GM18507 (cell line): ENCODE data around the gene COL4A2.

Experiments used
- DNase-seq: peaks from one replicate; pipeline ENCODE4 v3.0.0; 2011; ENCODE audit warnings: low read depth; ENCODE audit not compliant: insufficient read length; ENCODE audit errors: extremely low spot score
- FAIRE-seq: peaks from 2 replicates; lab custom pipeline; 2011; peaks lifted over from hg19 to GRCh38; lab: Jason Lieb, UNC

Gene COL4A2

GRCh38 chr13:110333837-110334236 lies 26.8 kb downstream of the COL4A2 start:
- DNase-seq: no peak

GRCh38 chr13:110334256-110334655 lies 27.2 kb downstream of the COL4A2 start:
- no peak for DNase-seq
- FAIRE-seq: no peak

More at GRCh38 chr13:110333837-110334236, 26.8 kb downstream of the COL4A2 start:
- no peak for FAIRE-seq

- FAIRE-seq: no peak
- DNase-seq: no peak
Measured at GRCh38 chr13:110334841-110335490, 27.9 kb downstream of the COL4A2 start.

DNA sequence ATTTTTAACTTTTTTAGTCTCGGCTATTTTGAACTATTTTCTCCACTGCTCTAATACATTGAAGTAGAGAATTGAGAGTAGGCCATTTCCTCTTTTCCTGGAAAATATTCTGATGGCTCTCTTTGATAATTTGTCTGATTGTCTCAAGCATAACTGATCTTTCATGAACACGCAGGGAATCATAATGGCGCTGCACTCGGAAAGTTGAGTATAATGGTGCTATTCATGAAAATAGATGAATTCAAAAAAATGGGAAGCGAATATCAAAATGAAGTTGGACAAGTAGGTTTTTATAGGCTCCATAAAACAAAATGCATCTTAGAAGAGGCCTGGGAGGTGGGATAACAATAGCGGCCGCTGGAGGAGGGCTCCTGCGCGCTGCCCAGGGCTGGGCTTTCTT lies 29.0 kb downstream of the COL4A2 start:
- DNase-seq (no peak), FAIRE-seq (no peak)

DNA sequence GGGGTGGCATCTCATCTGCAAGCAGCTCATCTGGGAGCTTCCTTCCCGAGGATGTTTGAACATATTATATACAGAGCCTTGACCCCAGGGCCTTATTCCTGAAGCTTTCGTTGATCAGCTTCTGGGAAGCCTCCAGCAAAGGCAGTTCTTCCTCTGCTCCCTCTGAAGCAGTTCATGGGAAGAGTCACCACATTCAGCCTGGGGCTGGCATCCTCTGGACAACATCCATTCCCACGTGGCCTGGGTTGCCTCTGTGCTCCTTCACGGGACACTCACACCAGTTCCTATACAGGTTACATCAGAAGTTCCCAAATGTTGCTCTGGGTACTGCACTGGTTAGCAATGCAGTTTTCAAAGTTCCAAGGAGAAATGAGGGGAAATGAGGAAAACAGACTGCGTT lies 29.6 kb downstream of the COL4A2 start:
- DNase-seq (no peak), FAIRE-seq (no peak)

DNA sequence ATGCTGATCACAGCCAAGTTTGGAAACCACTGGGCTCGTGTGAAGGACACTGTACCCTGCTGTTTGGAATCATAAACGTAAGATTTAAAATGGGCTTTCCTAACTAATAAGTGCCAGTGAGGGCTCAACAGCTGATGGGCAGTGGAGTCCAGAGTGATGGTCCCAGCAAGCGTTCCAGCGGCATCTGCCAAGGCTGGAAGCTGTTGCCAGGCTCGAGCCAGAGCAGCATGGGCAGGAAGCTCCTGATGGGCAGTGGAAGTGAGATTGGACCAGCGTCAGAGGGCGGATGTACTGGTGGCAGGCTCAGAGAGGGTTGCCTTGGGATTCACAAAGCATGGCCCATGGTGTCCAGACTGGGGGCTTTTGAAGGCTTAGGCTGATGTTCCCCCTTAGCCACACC lies 30.2 kb downstream of the COL4A2 start:
- FAIRE-seq (no peak), DNase-seq (no peak)

DNA sequence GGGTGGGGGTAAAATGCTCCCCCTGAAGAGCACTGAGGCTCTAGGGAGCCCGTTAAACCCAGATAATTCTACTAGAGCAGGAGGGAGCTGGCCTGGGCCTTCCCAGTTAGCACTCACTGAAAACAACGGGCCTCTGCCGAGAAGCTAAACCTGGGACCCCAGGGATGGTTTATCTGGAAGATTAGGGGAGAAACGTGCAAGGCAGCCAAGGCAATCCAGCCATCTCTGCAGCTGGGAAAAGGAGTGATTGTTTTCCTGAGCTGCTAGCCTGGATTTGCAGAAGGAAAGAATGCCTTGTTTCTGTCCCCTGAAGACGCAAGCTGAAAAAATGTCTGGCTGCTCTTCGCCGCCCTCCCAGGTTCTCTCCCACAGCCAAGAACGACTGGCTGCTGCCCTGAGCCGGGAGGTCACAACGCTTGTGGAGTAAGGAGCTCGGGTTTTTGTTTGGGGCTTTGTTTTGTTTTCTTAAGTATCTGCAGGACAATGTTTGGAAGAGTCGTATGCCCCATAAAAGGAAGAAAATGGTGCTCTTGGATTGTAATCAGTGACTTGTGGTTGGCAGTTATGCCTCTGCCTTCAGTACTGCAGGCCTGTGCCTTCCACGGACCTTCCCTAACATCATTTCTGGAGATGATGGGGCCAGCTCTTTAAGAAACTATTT lies 31.5 kb downstream of the COL4A2 start:
- no peak for FAIRE-seq

GRCh38 chr13:110339263-110339662 lies 32.2 kb downstream of the COL4A2 start:
- no peak for FAIRE-seq
- DNase-seq: no peak

More for the DNA sequence above, 31.5 kb downstream of the COL4A2 start:
- no peak for DNase-seq

DNA sequence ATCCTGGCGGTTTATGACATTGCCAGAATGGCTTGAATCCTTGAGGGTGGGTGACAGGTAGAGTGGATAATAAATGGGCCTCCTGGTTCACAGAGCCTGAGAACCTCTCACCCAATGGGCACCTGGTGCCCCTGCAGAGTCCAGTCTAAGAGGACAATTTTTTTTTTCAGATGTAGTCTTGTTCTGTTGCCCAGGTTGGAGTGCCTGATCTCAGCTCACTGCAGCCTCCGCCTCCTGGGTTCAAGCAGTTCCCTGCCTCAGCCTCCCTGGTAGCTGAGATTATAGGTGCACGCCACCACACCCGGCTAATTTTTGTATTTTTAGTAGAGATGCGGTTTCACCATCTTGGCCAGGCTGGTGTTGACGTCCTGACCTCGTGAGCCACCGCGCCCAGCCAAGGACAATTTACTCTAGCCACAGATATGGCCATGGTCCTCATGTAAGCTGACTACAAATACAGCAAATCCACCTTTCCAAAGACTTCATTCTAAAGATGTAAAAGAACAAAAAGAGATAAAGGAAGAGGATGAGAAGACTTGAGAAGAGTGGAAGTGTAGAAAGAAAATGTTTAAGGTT lies 33.0 kb downstream of the COL4A2 start:
- no peak for DNase-seq
- FAIRE-seq: no peak

DNA sequence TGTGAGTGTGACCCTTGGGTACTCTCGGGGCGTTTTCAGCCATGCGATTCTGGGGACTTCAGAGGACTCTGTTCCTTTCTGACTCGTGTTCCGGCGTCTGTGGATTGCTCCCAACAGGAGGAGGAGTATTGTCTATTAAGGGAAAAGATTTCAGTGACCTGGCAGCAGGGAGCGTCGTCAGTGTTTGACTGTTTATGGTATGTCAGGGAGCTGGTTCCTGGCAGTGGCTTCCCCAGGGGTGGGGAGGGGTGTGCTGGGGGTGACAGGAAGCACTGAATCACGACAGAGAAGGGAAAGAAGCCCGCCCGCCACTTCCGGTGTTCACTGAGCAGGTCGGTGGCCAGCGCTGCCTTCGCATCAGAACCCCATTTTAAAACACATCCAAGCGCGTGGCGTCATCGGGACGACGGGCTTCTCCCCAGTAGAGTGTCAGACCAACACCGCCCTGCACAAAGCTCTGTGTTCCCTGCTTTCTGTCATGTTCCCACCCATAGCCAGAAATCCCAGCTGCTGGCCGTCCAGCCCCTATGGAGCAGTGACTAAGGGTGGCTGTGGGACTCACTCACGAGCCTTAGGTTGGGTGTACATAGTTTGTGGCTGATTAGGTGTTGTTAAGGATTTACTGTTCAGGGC lies 33.8 kb downstream of the COL4A2 start:
- FAIRE-seq (peak; percentile 5), DNase-seq (no peak)

DNA sequence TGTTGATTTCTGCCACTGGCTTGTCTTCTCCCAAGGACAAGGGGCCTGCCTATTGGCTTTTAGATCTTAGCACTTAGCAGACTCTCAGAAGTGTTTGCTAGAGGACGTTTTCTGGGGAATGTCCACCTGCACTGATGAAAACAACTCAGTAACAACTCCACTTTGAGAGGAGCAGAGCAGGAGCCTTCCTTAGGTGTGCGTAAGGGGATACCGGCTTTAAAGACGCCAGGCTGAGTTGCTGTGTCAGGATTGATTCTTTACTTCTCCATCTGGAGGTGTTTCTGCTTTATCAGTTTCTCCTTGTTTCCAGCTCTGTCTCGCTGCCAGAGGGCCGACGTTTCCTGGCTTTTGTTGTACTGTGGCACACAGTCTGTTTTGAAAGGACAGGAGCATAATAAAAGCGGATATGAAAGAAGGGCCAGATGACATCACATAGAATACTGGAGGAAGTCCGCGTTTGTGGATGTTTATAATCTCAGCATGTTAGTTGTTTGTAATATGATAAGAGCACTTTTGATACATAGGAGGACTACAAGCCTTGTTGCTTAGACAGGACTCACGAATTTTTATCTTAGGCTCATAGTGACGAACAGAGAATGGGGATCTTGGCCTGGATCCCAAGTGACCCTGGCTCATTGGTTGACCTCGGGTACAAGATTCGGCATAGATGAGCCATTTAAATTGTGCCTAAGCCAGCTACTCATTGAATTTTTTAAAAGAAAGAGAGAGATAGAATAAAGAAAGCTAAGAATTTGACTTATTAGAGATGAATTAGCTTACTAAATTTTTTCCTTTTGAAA lies 34.6 kb downstream of the COL4A2 start:
- FAIRE-seq: no peak
- DNase-seq: no peak

DNA sequence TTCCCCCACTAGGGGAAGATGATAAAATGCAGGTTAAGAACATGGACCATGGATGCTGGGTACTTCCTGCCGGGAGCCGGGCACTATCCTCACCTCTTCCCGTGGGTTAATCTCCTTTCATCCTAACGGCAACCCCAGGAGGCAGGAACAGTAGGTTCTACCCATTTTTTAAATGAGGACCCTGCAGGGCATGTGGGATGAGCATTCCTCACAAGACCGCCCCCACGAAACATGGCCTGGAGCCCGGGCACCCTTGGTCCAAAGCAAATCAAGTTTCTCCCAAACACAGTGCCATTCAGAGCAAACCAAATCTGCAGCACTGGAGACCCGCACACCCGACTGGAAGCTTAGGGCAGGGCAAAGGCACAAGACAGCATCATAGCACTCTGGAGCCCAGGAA lies 35.4 kb downstream of the COL4A2 start:
- no peak for FAIRE-seq

GRCh38 chr13:110343241-110343865 lies 36.3 kb downstream of the COL4A2 start:
- FAIRE-seq: no peak
- DNase-seq: no peak

More for the DNA sequence above, 35.4 kb downstream of the COL4A2 start:
- DNase-seq: no peak

- FAIRE-seq (no peak), DNase-seq (no peak)
Measured at GRCh38 chr13:110344320-110344719, 37.2 kb downstream of the COL4A2 start.

DNA sequence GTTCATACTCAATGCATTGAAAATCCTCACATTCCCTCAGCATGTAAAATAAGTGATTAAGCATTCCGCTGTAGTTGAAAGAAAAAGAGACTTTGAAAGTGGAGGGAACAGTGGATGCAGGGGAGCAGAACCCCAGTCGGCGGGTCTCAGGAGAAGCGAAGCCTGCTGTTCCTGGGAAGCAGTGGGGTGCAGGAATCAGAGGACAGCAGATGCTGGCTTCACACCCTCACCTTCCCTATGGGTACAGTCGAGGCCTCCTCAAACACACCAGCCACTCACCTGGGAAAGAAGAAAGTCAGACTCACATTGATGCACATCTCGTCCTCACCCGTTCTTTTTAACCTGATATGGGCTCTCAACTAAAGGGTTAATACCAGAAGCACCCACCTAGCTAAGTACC lies 38.2 kb downstream of the COL4A2 start:
- no peak for FAIRE-seq
- no peak for DNase-seq

DNA sequence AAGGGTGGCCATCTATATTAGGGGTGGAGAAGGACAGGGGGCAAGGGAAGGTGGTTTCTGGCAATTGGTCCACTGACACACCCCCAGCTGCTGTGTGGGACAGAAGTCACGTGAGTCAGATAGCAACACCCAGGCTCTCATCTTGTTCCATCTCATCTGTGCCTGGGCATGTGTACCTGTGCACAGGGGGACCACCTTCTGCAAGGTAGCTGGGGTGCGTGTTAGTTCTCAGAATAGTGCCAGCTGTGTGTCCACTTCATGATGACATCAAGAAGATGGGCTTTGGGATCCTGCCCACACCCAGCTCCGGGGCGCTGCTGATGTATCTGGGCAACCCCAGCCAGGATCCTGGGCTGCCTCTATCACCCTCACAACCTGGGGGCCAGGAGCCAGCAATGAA lies 38.6 kb downstream of the COL4A2 start:
- FAIRE-seq: no peak
- DNase-seq: no peak

GRCh38 chr13:110346661-110347067 lies 39.6 kb downstream of the COL4A2 start:
- FAIRE-seq: no peak

GRCh38 chr13:110347088-110347487 lies 40.0 kb downstream of the COL4A2 start:
- FAIRE-seq (no peak), DNase-seq (no peak)

More at GRCh38 chr13:110346661-110347067, 39.6 kb downstream of the COL4A2 start:
- no peak for DNase-seq

GRCh38 chr13:110347535-110348308 lies 40.6 kb downstream of the COL4A2 start:
- no peak for FAIRE-seq
- no peak for DNase-seq
